Measurements from ENCODE around the gene PIAS1.

Gene PIAS1

GRCh38 chr15:68204361-68204760 lies 150.2 kb downstream of the PIAS1 start:
- Histone ChIP-seq H3K9me2 (replicated peaks; ENCODE audit: insufficient read depth, low read length) (no peaks in the 10 kb centered on the region), H3K36me3 (replicated peaks; ENCODE audit: insufficient read depth, low read length) (peaks cover 14% of the 10 kb centered on the region), H3F3A (ENCODE audit: insufficient read depth, low read length) (peaks cover 37% of the 10 kb centered on the region), H3K4me3 (ENCODE audit: low read length) (no peak overlapping the region), H3K27ac (ENCODE audit: low read length) (peak overlapping the region; percentile 90; the same call in 1 of the 2 replicates), H3K4me2 (ENCODE audit: low read depth, low read length) (no peak overlapping the region), H4K20me1 (ENCODE audit: insufficient read depth, low read length) (no peaks in the 10 kb centered on the region), H2AFZ (ENCODE audit: low read length) (no peak overlapping the region), H3K9ac (ENCODE audit: low read length) (no peak overlapping the region), H3K79me2 (ENCODE audit: low read length) (peaks cover 97% of the 10 kb centered on the region), H3K27me3 (replicated peaks; ENCODE audit: insufficient read depth, low read length) (no peaks in the 10 kb centered on the region), H3K9me3 (replicated peaks; ENCODE audit: insufficient read depth, low read length) (no peaks in the 10 kb centered on the region), H3K4me1 (ENCODE audit: low read length) (peaks cover 68% of the 10 kb centered on the region)
- DNase-seq = no peak
- TF ChIP-seq, protein P1, sequence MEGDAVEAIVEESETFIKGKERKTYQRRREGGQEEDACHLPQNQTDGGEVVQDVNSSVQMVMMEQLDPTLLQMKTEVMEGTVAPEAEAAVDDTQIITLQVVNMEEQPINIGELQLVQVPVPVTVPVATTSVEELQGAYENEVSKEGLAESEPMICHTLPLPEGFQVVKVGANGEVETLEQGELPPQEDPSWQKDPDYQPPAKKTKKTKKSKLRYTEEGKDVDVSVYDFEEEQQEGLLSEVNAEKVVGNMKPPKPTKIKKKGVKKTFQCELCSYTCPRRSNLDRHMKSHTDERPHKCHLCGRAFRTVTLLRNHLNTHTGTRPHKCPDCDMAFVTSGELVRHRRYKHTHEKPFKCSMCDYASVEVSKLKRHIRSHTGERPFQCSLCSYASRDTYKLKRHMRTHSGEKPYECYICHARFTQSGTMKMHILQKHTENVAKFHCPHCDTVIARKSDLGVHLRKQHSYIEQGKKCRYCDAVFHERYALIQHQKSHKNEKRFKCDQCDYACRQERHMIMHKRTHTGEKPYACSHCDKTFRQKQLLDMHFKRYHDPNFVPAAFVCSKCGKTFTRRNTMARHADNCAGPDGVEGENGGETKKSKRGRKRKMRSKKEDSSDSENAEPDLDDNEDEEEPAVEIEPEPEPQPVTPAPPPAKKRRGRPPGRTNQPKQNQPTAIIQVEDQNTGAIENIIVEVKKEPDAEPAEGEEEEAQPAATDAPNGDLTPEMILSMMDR (IDR thresholded peaks at IDR 0.05; ENCODE audit: low read length) = no peak
- TF ChIP-seq EZH2phosphoT487 (IDR thresholded peaks at IDR 0.05; ENCODE audit: low read length) (no peak), EZH2 (optimal IDR thresholded peaks at IDR 0.05; ENCODE audit: low read depth, low read length) (no peak)

DNA sequence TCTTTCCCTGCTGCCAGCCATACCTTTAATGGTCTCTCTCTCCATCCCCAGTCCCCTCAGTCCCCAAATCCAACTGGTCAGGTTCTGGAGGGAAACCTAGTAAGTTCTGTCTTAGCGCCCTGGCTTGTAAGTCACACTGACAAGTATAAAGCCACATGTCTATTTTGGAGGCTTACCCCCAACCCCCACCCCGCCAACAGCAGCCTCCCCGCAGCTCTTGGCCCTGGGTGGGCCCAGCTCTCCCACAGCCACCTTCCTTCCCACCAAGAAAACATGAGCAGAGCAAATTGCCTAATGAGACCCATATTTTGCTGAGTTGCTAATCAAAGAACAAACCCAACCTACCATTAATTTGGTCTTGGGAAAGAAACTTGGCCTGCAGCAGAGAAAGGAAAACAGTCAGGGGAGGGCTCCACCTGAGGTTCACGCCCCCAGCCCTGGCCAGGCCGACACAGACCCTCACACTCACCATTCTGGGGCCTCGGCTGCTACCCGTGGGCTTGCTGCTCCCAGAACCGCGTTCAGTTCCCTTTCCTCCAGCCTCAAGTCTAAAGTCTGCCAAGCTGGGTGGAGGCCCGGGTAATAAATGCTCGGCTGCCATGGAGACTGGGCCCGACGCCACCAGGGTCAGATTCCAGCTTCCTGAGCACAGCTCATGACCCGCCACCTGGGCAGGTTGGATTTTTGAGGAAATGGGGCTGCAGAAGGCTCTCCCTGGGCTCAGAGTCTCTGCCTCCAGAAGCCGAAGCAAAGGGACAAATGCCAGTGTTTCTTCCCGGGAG lies 150.9 kb downstream of the PIAS1 start, which contains the start of gene CALML4:
TSS of gene CALML4 (minus strand) at position 557 of the 782 bp plus-strand sequence. CDS start at position 472, 85 bp downstream.
- Histone ChIP-seq H3K4me2 (ENCODE audit: low read depth, low read length) (no peak within 1 kb of the TSS), H2AFZ (ENCODE audit: low read length) (no peak within 1 kb of the TSS), H3K4me1 (ENCODE audit: low read length) (peaks cover 70% of the 10 kb centered on the region)

DNA sequence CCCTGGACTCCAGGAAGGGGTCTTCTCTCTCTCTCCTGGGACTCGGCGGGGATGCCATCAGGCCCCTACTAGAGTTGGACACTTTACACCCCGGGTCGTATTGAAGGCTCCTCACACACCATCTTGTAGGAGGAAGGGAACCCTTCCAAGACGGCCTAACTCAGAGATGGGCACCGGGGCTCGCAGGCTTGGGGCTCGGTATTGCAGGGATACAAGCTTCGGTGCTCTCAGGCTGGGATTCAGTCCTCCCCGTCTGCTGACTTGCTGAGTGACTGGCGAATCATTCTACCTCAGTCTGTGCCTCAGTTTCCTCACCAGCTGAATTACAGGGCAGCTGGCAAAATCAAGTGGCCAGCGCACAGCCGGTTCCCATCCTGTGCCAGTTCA lies 151.4 kb downstream of the PIAS1 start:
- Histone ChIP-seq H3K9ac (ENCODE audit: low read length) (no peak overlapping the region), H3K4me1 (ENCODE audit: low read length) (peaks cover 73% of the 10 kb centered on the region), H3K27ac (ENCODE audit: low read length) (peak overlapping the region; percentile 90; the same call in 1 of the 2 replicates), H3K36me3 (replicated peaks; ENCODE audit: insufficient read depth, low read length) (peaks cover 14% of the 10 kb centered on the region), H3K9me3 (replicated peaks; ENCODE audit: insufficient read depth, low read length) (no peaks in the 10 kb centered on the region), H3F3A (ENCODE audit: insufficient read depth, low read length) (peaks cover 29% of the 10 kb centered on the region), H3K4me3 (ENCODE audit: low read length) (no peak overlapping the region), H3K9me2 (replicated peaks; ENCODE audit: insufficient read depth, low read length) (no peaks in the 10 kb centered on the region), H3K79me2 (ENCODE audit: low read length) (peaks cover 97% of the 10 kb centered on the region), H3K4me2 (ENCODE audit: low read depth, low read length) (no peak overlapping the region), H2AFZ (ENCODE audit: low read length) (no peak overlapping the region), H4K20me1 (ENCODE audit: insufficient read depth, low read length) (no peaks in the 10 kb centered on the region), H3K27me3 (replicated peaks; ENCODE audit: insufficient read depth, low read length) (no peaks in the 10 kb centered on the region)
- no peak for TF ChIP-seq EZH2phosphoT487 (IDR thresholded peaks at IDR 0.05; ENCODE audit: low read length)
- TF ChIP-seq, protein P1 (IDR thresholded peaks at IDR 0.05; ENCODE audit: low read length) = no peak
- no peak for TF ChIP-seq EZH2 (optimal IDR thresholded peaks at IDR 0.05; ENCODE audit: low read depth, low read length)
- DNase-seq = no peak

More for the DNA sequence above, 150.9 kb downstream of the PIAS1 start, which contains the start of gene CALML4:
- Histone ChIP-seq H3K4me3 (ENCODE audit: low read length) (no peak within 1 kb of the TSS), H3K79me2 (ENCODE audit: low read length) (peaks cover 97% of the 10 kb centered on the region), H3K27me3 (replicated peaks; ENCODE audit: insufficient read depth, low read length) (no peaks in the 10 kb centered on the region), H4K20me1 (ENCODE audit: insufficient read depth, low read length) (no peaks in the 10 kb centered on the region), H3K9me3 (replicated peaks; ENCODE audit: insufficient read depth, low read length) (no peaks in the 10 kb centered on the region), H3F3A (ENCODE audit: insufficient read depth, low read length) (peaks cover 32% of the 10 kb centered on the region), H3K36me3 (replicated peaks; ENCODE audit: insufficient read depth, low read length) (peaks cover 14% of the 10 kb centered on the region), H3K27ac (ENCODE audit: low read length) (peak within 1 kb of the TSS; percentile 90; the same call in 1 of the 2 replicates), H3K9ac (ENCODE audit: low read length) (no peak within 1 kb of the TSS), H3K9me2 (replicated peaks; ENCODE audit: insufficient read depth, low read length) (no peaks in the 10 kb centered on the region)
- TF ChIP-seq EZH2phosphoT487 (IDR thresholded peaks at IDR 0.05; ENCODE audit: low read length) = no peak
- no peak for TF ChIP-seq EZH2 (optimal IDR thresholded peaks at IDR 0.05; ENCODE audit: low read depth, low read length)
- TF ChIP-seq, protein P1 (IDR thresholded peaks at IDR 0.05; ENCODE audit: low read length) = no peak
- DNase-seq = no peak
